Measurements from ENCODE around the gene FLRT2.

FLRT2 gene

GRCh38 chr14:85519661-85520305 lies 10.2 kb upstream of the FLRT2 start:
- DNase-seq (ENCODE audit: low spot score): no peak
- TF ChIP-seq CTCF (conservative IDR thresholded peaks at IDR 0.05; ENCODE audit: low read depth): no peak
- ChIA-PET CTCF (no interaction called here), POLR2A (ENCODE audit: low non-redundant PET) (no interaction called here)
- no peak overlapping the region for H3K27ac ChIP-seq

- DNase-seq (ENCODE audit: low spot score): no peak
- no peak overlapping the region for H3K27ac ChIP-seq
- CTCF ChIA-PET: no interaction called here
- TF ChIP-seq CTCF (conservative IDR thresholded peaks at IDR 0.05; ENCODE audit: low read depth): no peak
- POLR2A ChIA-PET (ENCODE audit: low non-redundant PET): no interaction called here
These were observed 9.4 kb upstream of the FLRT2 start for GRCh38 chr14:85520581-85520980.

- ChIA-PET POLR2A (ENCODE audit: low non-redundant PET) (no interaction called here), CTCF (no interaction called here)
- TF ChIP-seq CTCF (conservative IDR thresholded peaks at IDR 0.05; ENCODE audit: low read depth): no peak
- no peak for DNase-seq (ENCODE audit: low spot score)
- H3K27ac ChIP-seq: no peak overlapping the region
These were observed 6.3 kb upstream of the FLRT2 start for GRCh38 chr14:85523624-85524023.

GRCh38 chr14:85527006-85527405 lies 2.9 kb upstream of the FLRT2 start:
- H3K27ac ChIP-seq: peak overlapping the region; percentile 67
- no peak for DNase-seq (ENCODE audit: low spot score)
- ChIA-PET POLR2A (ENCODE audit: low non-redundant PET) (no interaction called here), CTCF (no interaction called here)
- TF ChIP-seq CTCF (conservative IDR thresholded peaks at IDR 0.05; ENCODE audit: low read depth): no peak

GRCh38 chr14:85527445-85528035 lies 2.4 kb upstream of the FLRT2 start:
- no peak for TF ChIP-seq CTCF (conservative IDR thresholded peaks at IDR 0.05; ENCODE audit: low read depth)
- CTCF ChIA-PET: interaction anchor here (0.6 to 1.8 kb wide), 4 partner anchors 30 to 1057 kb away, joined by 3 to 4 read pairs (median 4); no protein-coding TSS in a partner anchor
- POLR2A ChIA-PET (ENCODE audit: low non-redundant PET): no interaction called here
- H3K27ac ChIP-seq: no peak overlapping the region
- no peak for DNase-seq (ENCODE audit: low spot score)

GRCh38 chr14:85528080-85528896 lies 1.7 kb upstream of the FLRT2 start:
- POLR2A ChIA-PET (ENCODE audit: low non-redundant PET): no interaction called here
- peak; percentile 66 for DNase-seq (ENCODE audit: low spot score)
- peak overlapping the region; percentile 99 for H3K27ac ChIP-seq
- TF ChIP-seq CTCF (conservative IDR thresholded peaks at IDR 0.05; ENCODE audit: low read depth): peak; percentile 75
- CTCF ChIA-PET: interaction anchor here (0.5 to 1.8 kb wide), 13 partner anchors 31 to 1217 kb away, joined by 3 to 6 read pairs (median 3); no protein-coding TSS in a partner anchor
